GM12874 (cell line): ENCODE measurements around the gene GPR82.

Source experiments
- CTCF ChIP-seq: IDR thresholded peaks from 2 replicates; pipeline ENCODE4 v1.5.1; 2011; ENCODE audit warnings: low read depth, mild to moderate bottlenecking, control low read depth, low read length, moderate library complexity; ENCODE audit not compliant: insufficient read depth

GPR82 gene

GRCh38 chrX:41779030-41779564, 55.1 kb downstream of the GPR82 start:
- no peak for TF ChIP-seq CTCF
